Measurements from ENCODE around the gene PPDPF. TPM values are rescaled to one million over a fixed set of nuclear protein-coding genes. Genes with fewer than 3 reads are reported as not detected.

PPDPF gene
- total and polyA plus RNA-seq, 2 donors (not counting 1 experiment from before 2014, with no cell fraction given): 34.0 to 58.0 TPM

- no peak overlapping the region for H3K27ac ChIP-seq (ENCODE audit: insufficient read depth, low read length)
- H3K79me2 ChIP-seq (ENCODE audit: control insufficient read depth, insufficient read depth, low read length): no peaks in the 10 kb centered on the region
- no peaks in the 10 kb centered on the region for H4K20me1 ChIP-seq (ENCODE audit: control insufficient read depth, extremely low read depth, insufficient read depth, low read length)
- H3K36me3 ChIP-seq (ENCODE audit: control insufficient read depth, insufficient read depth, low read length): peaks cover 21% of the 10 kb centered on the region
- H2AFZ ChIP-seq (ENCODE audit: low read length): no peak overlapping the region
- H3K4me1 ChIP-seq (ENCODE audit: control insufficient read depth, extremely low read depth, insufficient read depth, low read length): no peaks in the 10 kb centered on the region
- no peak for TF ChIP-seq EZH2 (IDR thresholded peaks at IDR 0.05; ENCODE audit: low read length, missing control alignments)
- TF ChIP-seq CTCF (conservative IDR thresholded peaks at IDR 0.05 in 1 of 2, IDR thresholded peaks at IDR 0.05 in 1 of 2; ENCODE audit: low read depth in 1 of 2, low read length in 2 of 2): no peak
- H3K9me3 ChIP-seq (ENCODE audit: control insufficient read depth, insufficient read depth, low read depth, low read length): no peaks in the 10 kb centered on the region
- no peak overlapping the region for H3K4me2 ChIP-seq (ENCODE audit: extremely low read depth, insufficient read depth, low read length)
- no peak overlapping the region for H3K4me3 ChIP-seq (replicated peaks in 1 of 4; ENCODE audit: control extremely low read depth in 1 of 4, insufficient read depth in 1 of 4, low read depth in 3 of 4, low read length in 4 of 4)
- H3K9ac ChIP-seq (ENCODE audit: insufficient read depth, low read length): no peak overlapping the region
- no peak for DNase-seq (ENCODE audit: low read depth in 2 of 2)
- no peaks in the 10 kb centered on the region for H3K27me3 ChIP-seq (ENCODE audit: control insufficient read depth, insufficient read depth, low read length)
These were observed 44.6 kb downstream of the PPDPF start for GRCh38 chr20:63565021-63565698.

- Histone ChIP-seq H3K27me3 (ENCODE audit: control insufficient read depth, insufficient read depth, low read length) (no peaks in the 10 kb centered on the region), H3K36me3 (ENCODE audit: control insufficient read depth, insufficient read depth, low read length) (peaks cover 17% of the 10 kb centered on the region), H3K79me2 (ENCODE audit: control insufficient read depth, insufficient read depth, low read length) (no peaks in the 10 kb centered on the region), H3K9me3 (ENCODE audit: control insufficient read depth, insufficient read depth, low read depth, low read length) (no peaks in the 10 kb centered on the region), H3K9ac (ENCODE audit: insufficient read depth, low read length) (no peak overlapping the region), H3K27ac (ENCODE audit: insufficient read depth, low read length) (no peak overlapping the region), H3K4me2 (ENCODE audit: extremely low read depth, insufficient read depth, low read length) (no peak overlapping the region), H4K20me1 (ENCODE audit: control insufficient read depth, extremely low read depth, insufficient read depth, low read length) (no peaks in the 10 kb centered on the region), H3K4me1 (ENCODE audit: control insufficient read depth, extremely low read depth, insufficient read depth, low read length) (no peaks in the 10 kb centered on the region), H3K4me3 (replicated peaks in 1 of 4; ENCODE audit: control extremely low read depth in 1 of 4, insufficient read depth in 1 of 4, low read depth in 3 of 4, low read length in 4 of 4) (no peak overlapping the region), H2AFZ (ENCODE audit: low read length) (no peak overlapping the region)
- DNase-seq (ENCODE audit: low read depth in 2 of 2): no peak
- no peak for TF ChIP-seq EZH2 (IDR thresholded peaks at IDR 0.05; ENCODE audit: low read length, missing control alignments)
- TF ChIP-seq CTCF (conservative IDR thresholded peaks at IDR 0.05 in 1 of 2, IDR thresholded peaks at IDR 0.05 in 1 of 2; ENCODE audit: low read depth in 1 of 2, low read length in 2 of 2): no peak
These were observed 45.3 kb downstream of the PPDPF start for GRCh38 chr20:63565699-63566335.

- no peaks in the 10 kb centered on the region for H3K27me3 ChIP-seq (ENCODE audit: control insufficient read depth, insufficient read depth, low read length)
- no peak for TF ChIP-seq EZH2 (IDR thresholded peaks at IDR 0.05; ENCODE audit: low read length, missing control alignments)
- TF ChIP-seq CTCF (conservative IDR thresholded peaks at IDR 0.05 in 1 of 2, IDR thresholded peaks at IDR 0.05 in 1 of 2; ENCODE audit: low read depth in 1 of 2, low read length in 2 of 2): no peak
- H3K9me3 ChIP-seq (ENCODE audit: control insufficient read depth, insufficient read depth, low read depth, low read length): no peaks in the 10 kb centered on the region
- no peak overlapping the region for H3K4me2 ChIP-seq (ENCODE audit: extremely low read depth, insufficient read depth, low read length)
- no peak overlapping the region for H3K9ac ChIP-seq (ENCODE audit: insufficient read depth, low read length)
- no peaks in the 10 kb centered on the region for H3K4me1 ChIP-seq (ENCODE audit: control insufficient read depth, extremely low read depth, insufficient read depth, low read length)
- no peak overlapping the region for H3K27ac ChIP-seq (ENCODE audit: insufficient read depth, low read length)
- H3K79me2 ChIP-seq (ENCODE audit: control insufficient read depth, insufficient read depth, low read length): no peaks in the 10 kb centered on the region
- H3K4me3 ChIP-seq (replicated peaks in 1 of 4; ENCODE audit: control extremely low read depth in 1 of 4, insufficient read depth in 1 of 4, low read depth in 3 of 4, low read length in 4 of 4): no peak overlapping the region
- H2AFZ ChIP-seq (ENCODE audit: low read length): no peak overlapping the region
- H4K20me1 ChIP-seq (ENCODE audit: control insufficient read depth, extremely low read depth, insufficient read depth, low read length): no peaks in the 10 kb centered on the region
- peaks cover 17% of the 10 kb centered on the region for H3K36me3 ChIP-seq (ENCODE audit: control insufficient read depth, insufficient read depth, low read length)
- DNase-seq (ENCODE audit: low read depth in 2 of 2): no peak
These were observed 46.0 kb downstream of the PPDPF start for GRCh38 chr20:63566395-63567135.
